HepG2 (cell line): Measurements from ENCODE around the gene ARHGAP35. TPM values are rescaled to one million over a fixed set of nuclear protein-coding genes. Genes with fewer than 3 reads are reported as not detected.

Experiments used
- ATAC-seq: fragments of 200-7000 bp; cut with Tn5 transposase; 3 replicates; pipeline ENCODE4 v1.9.1; 2020; ENCODE audit warnings: mild to moderate bottlenecking, moderate library complexity
- BruUV-seq: library from RNA; stranded (reverse); fragments of 400-500 nt; replicated peaks from 2 replicates; lab custom pipeline; 2021; lab: Mats Ljungman, UMichigan
- CTCF ChIA-PET: fragments of 300-600 bp; formaldehyde crosslinking; extraction: SDS; loops from one replicate; lab custom pipeline; 2021; ENCODE audit warnings: low total read pairs, inconsistent platforms, low intra/inter-chr PET ratio; lab: Yijun Ruan, JAX
- POLR2A ChIA-PET: fragments of 350-600 bp; sonication (Branson Sonifier 250); formaldehyde crosslinking; loops from one replicate; lab custom pipeline; 2020; ENCODE audit warnings: antibody characterized with exemption, inconsistent platforms; lab: Yijun Ruan, JAX
- DNase-seq: peaks from one replicate; pipeline ENCODE4 v3.0.0-alpha.2; 2015; ENCODE audit warnings: low spot score
- FAIRE-seq: peaks from 3 replicates; lab custom pipeline; 2011; peaks lifted over from hg19 to GRCh38; lab: Jason Lieb, UNC
- H2AFZ ChIP-seq: one replicate; pipeline ENCODE4 v1.6.1; 2011; ENCODE audit warnings: low read length, inconsistent platforms
- H3K27ac ChIP-seq: fragments of 300-600 bp; 3 replicates; pipeline ENCODE4 v1.8.0; 2011; ENCODE audit warnings: mixed run types, mild to moderate bottlenecking, mixed read lengths, low read length, inconsistent platforms; ENCODE audit not compliant: insufficient read depth; ENCODE audit errors: extremely low read length
- H3K27me3 ChIP-seq, 2 experiments: fragments of 200-600 bp in 1 of 2; 2 replicates in 1 of 2; 3 replicates in 1 of 2; pipeline versions ENCODE4 v1.6.0 to v1.8.0; 2011; ENCODE audit warnings: low read length in 2 of 2, mild to moderate bottlenecking in 2 of 2, moderate library complexity in 2 of 2, inconsistent platforms in 1 of 2; ENCODE audit not compliant: insufficient read depth in 2 of 2, control insufficient read depth in 1 of 2
- H3K36me3 ChIP-seq, 2 experiments: fragments of 200-600 bp in 1 of 2; replicated peaks in 1 of 2; 2 replicates in 1 of 2; 3 replicates in 1 of 2; pipeline versions ENCODE4 v1.5.1 to v1.8.0; 2011; ENCODE audit warnings: low read length in 2 of 2, inconsistent platforms in 1 of 2; ENCODE audit not compliant: insufficient read depth in 2 of 2, control insufficient read depth in 1 of 2
- H3K4me1 ChIP-seq: 2 replicates; pipeline ENCODE4 v1.5.1; 2012; ENCODE audit warnings: low read length, inconsistent platforms; ENCODE audit not compliant: insufficient read depth
- H3K4me2 ChIP-seq: 2 replicates; pipeline ENCODE4 v1.6.0; 2011; ENCODE audit warnings: low read depth, low read length, inconsistent platforms
- H3K4me3 ChIP-seq, 3 experiments: fragments of 200-600 bp in 1 of 3; sonication (generic), shearing (Covaris generic) in 1 of 3; replicated peaks in 1 of 3; 2 replicates each; pipeline ENCODE4 v1.5.1; 2011 to 2016; ENCODE audit warnings: low read length in 3 of 3, inconsistent platforms in 2 of 3, low read depth in 2 of 3, mild to moderate bottlenecking in 2 of 3, control low read depth in 1 of 3, mixed read lengths in 1 of 3; ENCODE audit not compliant: insufficient read depth in 1 of 3
- H3K79me2 ChIP-seq: one replicate; pipeline ENCODE4 v1.6.1; 2011; ENCODE audit warnings: low read length, inconsistent platforms; ENCODE audit not compliant: insufficient read depth
- H3K9ac ChIP-seq: 2 replicates; pipeline ENCODE4 v1.6.0; 2011; ENCODE audit warnings: mild to moderate bottlenecking, low read depth, low read length, inconsistent platforms; ENCODE audit not compliant: insufficient read depth
- H3K9me3 ChIP-seq: 2 replicates; pipeline ENCODE4 v1.5.1; 2012; ENCODE audit warnings: mild to moderate bottlenecking, low read length
- H4K20me1 ChIP-seq: 2 replicates; pipeline ENCODE4 v1.6.0; 2011; ENCODE audit warnings: inconsistent platforms, mild to moderate bottlenecking, low read length, moderate library complexity; ENCODE audit not compliant: insufficient read depth
- HHEX ChIP-seq: IDR thresholded peaks from 2 replicates; pipeline ENCODE4 v1.6.1; 2016; ENCODE audit warnings: control low read depth
- MIER3 ChIP-seq: IDR thresholded peaks from 2 replicates; pipeline ENCODE4 v1.6.1; 2016; ENCODE audit warnings: missing compliant biosample characterization, borderline replicate concordance
- NR2F1 ChIP-seq, 2 experiments: fragments of 450-650 bp in 1 of 2; formaldehyde crosslinking in 1 of 2; IDR thresholded peaks; 2 replicates each; pipeline versions ENCODE4 v1.5.0 to v1.6.1; 2016 to 2020; ENCODE audit warnings: mild to moderate bottlenecking in 1 of 2, missing compliant biosample characterization in 1 of 2, missing genetic modification reagents in 1 of 2, moderate library complexity in 1 of 2
- SAP130 ChIP-seq: IDR thresholded peaks from 2 replicates; pipeline ENCODE4 v1.6.1; 2016; ENCODE audit warnings: low read depth
- TAF1 ChIP-seq: sonication (generic); formaldehyde crosslinking; IDR thresholded peaks from 2 replicates; pipeline ENCODE4 v1.4.0; 2020; ENCODE audit warnings: missing genetic modification reagents
- ZNF180 ChIP-seq: sonication (generic); formaldehyde crosslinking; IDR thresholded peaks from 2 replicates; pipeline ENCODE4 v1.4.0; 2020; ENCODE audit warnings: low read depth, missing genetic modification reagents, borderline replicate concordance
- ZNF501 ChIP-seq: sonication (generic); formaldehyde crosslinking; IDR thresholded peaks from 2 replicates; pipeline ENCODE4 v1.5.1; 2020; ENCODE audit warnings: mild to moderate bottlenecking, moderate library complexity, missing genetic modification reagents
- WGBS: methylation state at CpG from one replicate; pipeline ENCODE4 v1.1.6; 2017; ENCODE audit warnings: low lambda C conversion rate; 5-methylcytosine and 5-hydroxymethylcytosine counted together
- in situ Hi-C: cut with HindIII; loops from 2 replicates; pipeline ENCODE4 v1.10.0; 2017; ENCODE audit warnings: low pct_unique_long_range_greater_than_20kb; ENCODE audit not compliant: extremely low pct_ligation_motif_present
- intact Hi-C: fragments of 100-400 bp; cut with micrococcal nuclease; formaldehyde crosslinking; loops from one replicate; pipeline ENCODE4 v1.10.0; 2022; ENCODE audit not compliant: unreplicated experiment
- polyA plus RNA-seq, 8 experiments: library from polyadenylated mRNA; depleted of rRNA in 3 of 8; stranded (reverse) in 7 of 8; unstranded in 1 of 8; fragments of >200 nt; fragmentation: Illumina TruSeq in 4 of 8; extraction: Trizol in 4 of 8; gene quantifications; 2 replicates each; pipeline versions ENCODE4 v1.2.1 to v1.2.3, GENCODE V29; 2011 to 2016; ENCODE audit warnings: low read depth in 4 of 8, missing spikeins in 1 of 8, mixed read lengths in 1 of 8; ENCODE audit not compliant: insufficient read depth in 1 of 8
- total RNA-seq, 5 experiments: library from RNA; depleted of rRNA; stranded (reverse); fragments of >200 nt; fragmentation: Illumina TruSeq; extraction: Trizol; gene quantifications; 2 replicates each; pipeline ENCODE4 v1.2.3, GENCODE V29; 2016; ENCODE audit warnings: low read depth in 1 of 5
- TF ChIP-seq, protein P1 (sequence below): IDR thresholded peaks from 2 replicates; pipeline ENCODE4 v1.6.1; 2012; ENCODE audit warnings: low read length, improper control_type of control experiment
- TF ChIP-seq, protein P2 (sequence below): sonication (generic); formaldehyde crosslinking; IDR thresholded peaks from 2 replicates; pipeline ENCODE4 v1.4.0; 2020; ENCODE audit warnings: missing genetic modification reagents
- TF ChIP-seq, protein P3 (sequence below): IDR thresholded peaks from 2 replicates; pipeline ENCODE4 v1.6.1; 2016; ENCODE audit warnings: missing compliant biosample characterization, missing genetic modification reagents, borderline replicate concordance

ARHGAP35 gene
- total and polyA plus RNA-seq, 2 of the 13 experiments (the other 11 are each of a cell fraction or from before 2014, with no cell fraction given): 30.1 to 30.2 TPM

DNA sequence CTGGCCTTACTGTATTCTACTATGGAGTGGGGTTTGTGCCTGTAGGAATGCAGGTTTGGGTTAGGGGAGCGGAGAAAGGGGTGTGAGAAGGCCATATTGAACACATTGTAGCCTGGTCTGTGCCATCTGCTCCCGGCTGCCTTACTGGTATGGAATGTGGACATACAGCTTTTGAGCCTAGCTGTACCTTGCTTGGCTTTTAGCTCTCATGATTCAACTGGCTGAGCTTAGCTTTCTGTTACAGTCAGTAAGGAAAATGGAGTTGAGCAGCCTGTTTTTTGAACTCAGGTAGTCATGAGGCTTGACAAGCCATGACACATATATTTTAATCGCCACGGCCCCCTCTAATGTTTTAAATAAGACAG is 41.6 kb downstream of the ARHGAP35 start:
- CTCF ChIA-PET: no interaction called here
- 87% methylated on average over 4 of the region's 4 CpGs for WGBS
- in situ Hi-C loops: no loop called here
- Histone ChIP-seq H4K20me1 (peaks cover 34% of the 10 kb centered on the region), H3K79me2 (peaks cover 82% of the 10 kb centered on the region)
- TF ChIP-seq HHEX (CRISPR knock-in tag): no peak
- TF ChIP-seq, protein P1, sequence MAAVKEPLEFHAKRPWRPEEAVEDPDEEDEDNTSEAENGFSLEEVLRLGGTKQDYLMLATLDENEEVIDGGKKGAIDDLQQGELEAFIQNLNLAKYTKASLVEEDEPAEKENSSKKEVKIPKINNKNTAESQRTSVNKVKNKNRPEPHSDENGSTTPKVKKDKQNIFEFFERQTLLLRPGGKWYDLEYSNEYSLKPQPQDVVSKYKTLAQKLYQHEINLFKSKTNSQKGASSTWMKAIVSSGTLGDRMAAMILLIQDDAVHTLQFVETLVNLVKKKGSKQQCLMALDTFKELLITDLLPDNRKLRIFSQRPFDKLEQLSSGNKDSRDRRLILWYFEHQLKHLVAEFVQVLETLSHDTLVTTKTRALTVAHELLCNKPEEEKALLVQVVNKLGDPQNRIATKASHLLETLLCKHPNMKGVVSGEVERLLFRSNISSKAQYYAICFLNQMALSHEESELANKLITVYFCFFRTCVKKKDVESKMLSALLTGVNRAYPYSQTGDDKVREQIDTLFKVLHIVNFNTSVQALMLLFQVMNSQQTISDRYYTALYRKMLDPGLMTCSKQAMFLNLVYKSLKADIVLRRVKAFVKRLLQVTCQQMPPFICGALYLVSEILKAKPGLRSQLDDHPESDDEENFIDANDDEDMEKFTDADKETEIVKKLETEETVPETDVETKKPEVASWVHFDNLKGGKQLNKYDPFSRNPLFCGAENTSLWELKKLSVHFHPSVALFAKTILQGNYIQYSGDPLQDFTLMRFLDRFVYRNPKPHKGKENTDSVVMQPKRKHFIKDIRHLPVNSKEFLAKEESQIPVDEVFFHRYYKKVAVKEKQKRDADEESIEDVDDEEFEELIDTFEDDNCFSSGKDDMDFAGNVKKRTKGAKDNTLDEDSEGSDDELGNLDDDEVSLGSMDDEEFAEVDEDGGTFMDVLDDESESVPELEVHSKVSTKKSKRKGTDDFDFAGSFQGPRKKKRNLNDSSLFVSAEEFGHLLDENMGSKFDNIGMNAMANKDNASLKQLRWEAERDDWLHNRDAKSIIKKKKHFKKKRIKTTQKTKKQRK: no peak
- TF ChIP-seq, protein P2, sequence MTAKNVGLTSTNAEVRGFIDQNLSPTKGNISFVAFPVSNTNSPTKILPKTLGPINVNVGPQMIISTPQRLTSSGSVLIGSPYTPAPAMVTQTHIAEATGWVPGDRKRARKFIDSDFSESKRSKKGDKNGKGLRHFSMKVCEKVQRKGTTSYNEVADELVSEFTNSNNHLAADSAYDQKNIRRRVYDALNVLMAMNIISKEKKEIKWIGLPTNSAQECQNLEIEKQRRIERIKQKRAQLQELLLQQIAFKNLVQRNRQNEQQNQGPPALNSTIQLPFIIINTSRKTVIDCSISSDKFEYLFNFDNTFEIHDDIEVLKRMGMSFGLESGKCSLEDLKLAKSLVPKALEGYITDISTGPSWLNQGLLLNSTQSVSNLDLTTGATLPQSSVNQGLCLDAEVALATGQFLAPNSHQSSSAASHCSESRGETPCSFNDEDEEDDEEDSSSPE (CRISPR knock-in tag): no peak
- no peak for TF ChIP-seq ZNF180 (CRISPR knock-in tag)
- no peak for TF ChIP-seq NR2F1 (CRISPR knock-in tag; IDR thresholded peaks at IDR 0.05)
- no peak for TF ChIP-seq TAF1 (CRISPR knock-in tag)
- no peak for TF ChIP-seq SAP130
- no peak for TF ChIP-seq MIER3
- no peak for TF ChIP-seq ZNF501 (CRISPR knock-in tag)
- TF ChIP-seq, protein P3, sequence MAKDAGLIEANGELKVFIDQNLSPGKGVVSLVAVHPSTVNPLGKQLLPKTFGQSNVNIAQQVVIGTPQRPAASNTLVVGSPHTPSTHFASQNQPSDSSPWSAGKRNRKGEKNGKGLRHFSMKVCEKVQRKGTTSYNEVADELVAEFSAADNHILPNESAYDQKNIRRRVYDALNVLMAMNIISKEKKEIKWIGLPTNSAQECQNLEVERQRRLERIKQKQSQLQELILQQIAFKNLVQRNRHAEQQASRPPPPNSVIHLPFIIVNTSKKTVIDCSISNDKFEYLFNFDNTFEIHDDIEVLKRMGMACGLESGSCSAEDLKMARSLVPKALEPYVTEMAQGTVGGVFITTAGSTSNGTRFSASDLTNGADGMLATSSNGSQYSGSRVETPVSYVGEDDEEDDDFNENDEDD (CRISPR knock-in tag): no peak
- TF ChIP-seq, all 625 proteins: peak for 0
- no peak for FAIRE-seq
- H2AFZ ChIP-seq: no peak overlapping the region
- DNase-seq: no peak
- intact Hi-C loops: no loop called here
- peaks cover 0 to 5% of the 10 kb centered on the region in 2 experiments; a peak in 1 of 5 replicates for H3K36me3 ChIP-seq
- no peak for ATAC-seq
- POLR2A ChIA-PET: interaction anchor here (1.5 kb wide), 1 partner anchor 12 kb away, joined by 6 read pairs; no protein-coding TSS in a partner anchor
- H3K27me3 ChIP-seq: no peaks in the 10 kb centered on the region
- H3K9ac ChIP-seq: no peak overlapping the region
- peaks cover 46% of the 10 kb centered on the region for H3K4me1 ChIP-seq
- TSS peak; percentile 20 for BruUV-seq
- H3K9me3 ChIP-seq: no peaks in the 10 kb centered on the region
- no peak overlapping the region for H3K4me3 ChIP-seq
- H3K27ac ChIP-seq: peak overlapping the region; percentile 24
- no peak overlapping the region for H3K4me2 ChIP-seq
